ENCODE data around the gene STOML2. TPM values are rescaled to one million over a fixed set of nuclear protein-coding genes. Genes with fewer than 3 reads are reported as not detected.
A peak's percentile ranks its signal among the peaks of the same experiment; 100 is the strongest.
"Not testable (repeated sequence)": the region's sequence is repeated elsewhere in the genome, so short reads cannot be mapped to it uniquely, and the experiment has no call there.

STOML2 gene
- 153 TPM for total RNA-seq

GRCh38 chr9:35102769-35103659 lies at the start of gene STOML2:
Gene STOML2, minus strand, starts transcription at chr9:35103131. Its CDS starts 37 bp downstream, at chr9:35103094.
- peak; percentile 74 to 98 (median 96) for DNase-seq (ENCODE audit: low read depth in 2 of 3, low spot score in 2 of 3)

GRCh38 chr9:35147941-35148563 lies 45.1 kb upstream of the STOML2 start:
- not testable (repeated sequence) for DNase-seq (ENCODE audit: low read depth in 2 of 3, low spot score in 2 of 3)

GRCh38 chr9:35142037-35142436 lies 39.1 kb upstream of the STOML2 start:
- DNase-seq (ENCODE audit: low read depth in 2 of 3, low spot score in 2 of 3): no peak

GRCh38 chr9:35140093-35140492 lies 37.2 kb upstream of the STOML2 start:
- DNase-seq (ENCODE audit: low read depth in 2 of 3, low spot score in 2 of 3): no peak

GRCh38 chr9:35136866-35137265 lies 33.9 kb upstream of the STOML2 start:
- no peak for DNase-seq (ENCODE audit: low read depth in 2 of 3, low spot score in 2 of 3)

- DNase-seq (ENCODE audit: low read depth in 2 of 3, low spot score in 2 of 3): no peak
Measured at GRCh38 chr9:35135988-35136387, 33.1 kb upstream of the STOML2 start.

GRCh38 chr9:35134920-35135319 lies 32.0 kb upstream of the STOML2 start:
- no peak for DNase-seq (ENCODE audit: low read depth in 2 of 3, low spot score in 2 of 3)

GRCh38 chr9:35116898-35117551 lies 14.1 kb upstream of the STOML2 start:
- DNase-seq (ENCODE audit: low read depth in 2 of 3, low spot score in 2 of 3): peak in 2 of 3 donors; percentile 93 to 97

GRCh38 chr9:35116539-35116897 lies 13.6 kb upstream of the STOML2 start:
- DNase-seq (ENCODE audit: low read depth in 2 of 3, low spot score in 2 of 3): no peak

GRCh38 chr9:35115680-35116538 lies 13.0 kb upstream of the STOML2 start, which contains the start of gene ATOSB:
Gene ATOSB, minus strand, starts transcription at chr9:35115862. Its CDS starts 7,588 bp downstream, at chr9:35108274.
- DNase-seq (ENCODE audit: low read depth in 2 of 3, low spot score in 2 of 3): peak in 2 of 3 donors; percentile 98 to 99

GRCh38 chr9:35114840-35115628 lies 12.1 kb upstream of the STOML2 start:
- peak in 1 of 3 donors; percentile 41 for DNase-seq (ENCODE audit: low read depth in 2 of 3, low spot score in 2 of 3)

- DNase-seq (ENCODE audit: low read depth in 2 of 3, low spot score in 2 of 3): peak in 2 of 3 donors; percentile 80 to 84
Measured at GRCh38 chr9:35114113-35114839, 11.3 kb upstream of the STOML2 start.

GRCh38 chr9:35112257-35113020 lies 9.5 kb upstream of the STOML2 start:
- no peak for DNase-seq (ENCODE audit: low read depth in 2 of 3, low spot score in 2 of 3)

GRCh38 chr9:35111001-35111933 lies 8.3 kb upstream of the STOML2 start:
- peak; percentile 83 to 98 (median 98) for DNase-seq (ENCODE audit: low read depth in 2 of 3, low spot score in 2 of 3)

- DNase-seq (ENCODE audit: low read depth in 2 of 3, low spot score in 2 of 3): peak in 2 of 3 donors; percentile 67 to 89
Measured at GRCh38 chr9:35110327-35110761, 7.4 kb upstream of the STOML2 start.

GRCh38 chr9:35108946-35109575 lies 6.1 kb upstream of the STOML2 start:
- DNase-seq (ENCODE audit: low read depth in 2 of 3, low spot score in 2 of 3): peak in 2 of 3 donors; percentile 89 to 96
